CD4-positive, alpha-beta T cell treated with Interferon alpha-2 for 1 hour (primary cell): ENCODE measurements around the gene POLR2B.
"Not testable (repeated sequence)": the region's sequence is repeated elsewhere in the genome, so short reads cannot be mapped to it uniquely, and the experiment has no call there.

ENCODE experiments used
- DNase-seq, 2 donors: peaks; one replicate each; pipeline ENCODE4 v3.0.0-alpha.2; 2020 to 2022

The POLR2B gene

GRCh38 chr4:56990109-56990905 is 11.6 kb downstream of the POLR2B start:
- DNase-seq: no peak

GRCh38 chr4:56995525-56995924 is 16.8 kb downstream of the POLR2B start:
- no peak for DNase-seq

- no peak for DNase-seq
These were observed 21.1 kb downstream of the POLR2B start for GRCh38 chr4:56999751-57000150.

GRCh38 chr4:57013543-57014120 is 34.9 kb downstream of the POLR2B start:
- no peak for DNase-seq

GRCh38 chr4:57018980-57019379 is 40.3 kb downstream of the POLR2B start:
- DNase-seq: no peak

- no peak for DNase-seq
These were observed 41.9 kb downstream of the POLR2B start for GRCh38 chr4:57020467-57021101.

GRCh38 chr4:57023104-57023503 is 44.4 kb downstream of the POLR2B start:
- no peak for DNase-seq

- DNase-seq: no peak
These were observed 55.8 kb downstream of the POLR2B start for GRCh38 chr4:57034520-57034919.

GRCh38 chr4:57037982-57038604 is 59.4 kb downstream of the POLR2B start:
- DNase-seq: no peak

GRCh38 chr4:57039345-57039744 is 60.6 kb downstream of the POLR2B start:
- no peak for DNase-seq

- no peak for DNase-seq
These were observed 61.8 kb downstream of the POLR2B start for GRCh38 chr4:57040510-57040909.

GRCh38 chr4:57041020-57041419 is 62.3 kb downstream of the POLR2B start:
- DNase-seq: no peak

- DNase-seq: no peak
These were observed 64.0 kb downstream of the POLR2B start for GRCh38 chr4:57042711-57043169.

GRCh38 chr4:57043347-57044251 is 64.9 kb downstream of the POLR2B start:
- no peak for DNase-seq

- DNase-seq: no peak
These were observed 65.6 kb downstream of the POLR2B start for GRCh38 chr4:57044279-57044678.

- no peak for DNase-seq
These were observed 66.3 kb downstream of the POLR2B start for GRCh38 chr4:57044996-57045395.

GRCh38 chr4:57047046-57047445 is 68.3 kb downstream of the POLR2B start:
- DNase-seq: not testable (repeated sequence)

GRCh38 chr4:57048590-57049304 is 70.1 kb downstream of the POLR2B start:
- DNase-seq: no peak

- no peak for DNase-seq
These were observed 72.4 kb downstream of the POLR2B start for GRCh38 chr4:57051095-57051494.

- no peak for DNase-seq
These were observed 72.8 kb downstream of the POLR2B start for GRCh38 chr4:57051524-57051923.

- no peak for DNase-seq
These were observed 74.8 kb downstream of the POLR2B start for GRCh38 chr4:57053508-57053907.

GRCh38 chr4:57055886-57056285 is 77.2 kb downstream of the POLR2B start:
- DNase-seq: no peak
